ENCODE results near the gene FAM20C. TPM values are rescaled to one million over a fixed set of nuclear protein-coding genes. Genes with fewer than 3 reads are reported as not detected.

FAM20C gene
- total RNA-seq, 1 donor from 2014 or later = 32.9 TPM

DNA sequence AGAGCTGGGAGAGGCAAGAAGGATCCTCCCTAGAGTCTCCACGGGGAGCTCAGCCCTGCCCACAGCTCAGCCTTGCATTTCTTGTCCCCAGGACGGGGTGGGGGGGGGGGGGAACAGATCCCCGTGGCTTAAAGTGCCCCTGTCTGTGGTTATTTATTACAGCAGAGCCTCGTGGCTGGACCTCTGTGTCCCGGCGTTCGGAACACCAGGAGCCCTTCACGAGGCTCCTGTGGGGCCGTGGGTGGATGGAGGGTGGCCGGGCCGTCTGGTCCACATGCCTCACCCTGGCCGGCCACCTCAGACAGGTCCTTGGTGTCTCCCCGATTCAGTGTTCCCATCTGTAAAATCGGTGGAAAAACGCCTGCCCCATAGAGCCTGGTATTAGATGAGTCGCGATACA is 37.9 kb downstream of the FAM20C start:
- Mint-ChIP-seq H3K4me1 (ENCODE audit: low read depth) (peaks cover 7% of the 10 kb centered on the region), H3K36me3 (ENCODE audit: insufficient read depth) (peaks cover 6% of the 10 kb centered on the region), H3K4me3 (ENCODE audit: low read depth) (no peak overlapping the region), H3K9me3 (ENCODE audit: low read depth) (no peaks in the 10 kb centered on the region), H3K27me3 (no peaks in the 10 kb centered on the region), H3K27ac (no peak overlapping the region)
- TF ChIP-seq, protein P1, sequence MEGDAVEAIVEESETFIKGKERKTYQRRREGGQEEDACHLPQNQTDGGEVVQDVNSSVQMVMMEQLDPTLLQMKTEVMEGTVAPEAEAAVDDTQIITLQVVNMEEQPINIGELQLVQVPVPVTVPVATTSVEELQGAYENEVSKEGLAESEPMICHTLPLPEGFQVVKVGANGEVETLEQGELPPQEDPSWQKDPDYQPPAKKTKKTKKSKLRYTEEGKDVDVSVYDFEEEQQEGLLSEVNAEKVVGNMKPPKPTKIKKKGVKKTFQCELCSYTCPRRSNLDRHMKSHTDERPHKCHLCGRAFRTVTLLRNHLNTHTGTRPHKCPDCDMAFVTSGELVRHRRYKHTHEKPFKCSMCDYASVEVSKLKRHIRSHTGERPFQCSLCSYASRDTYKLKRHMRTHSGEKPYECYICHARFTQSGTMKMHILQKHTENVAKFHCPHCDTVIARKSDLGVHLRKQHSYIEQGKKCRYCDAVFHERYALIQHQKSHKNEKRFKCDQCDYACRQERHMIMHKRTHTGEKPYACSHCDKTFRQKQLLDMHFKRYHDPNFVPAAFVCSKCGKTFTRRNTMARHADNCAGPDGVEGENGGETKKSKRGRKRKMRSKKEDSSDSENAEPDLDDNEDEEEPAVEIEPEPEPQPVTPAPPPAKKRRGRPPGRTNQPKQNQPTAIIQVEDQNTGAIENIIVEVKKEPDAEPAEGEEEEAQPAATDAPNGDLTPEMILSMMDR (IDR thresholded peaks at IDR 0.05; ENCODE audit: unreplicated experiment) = no peak
- DNase-seq (ENCODE audit: low spot score, unreplicated experiment) = no peak

DNA sequence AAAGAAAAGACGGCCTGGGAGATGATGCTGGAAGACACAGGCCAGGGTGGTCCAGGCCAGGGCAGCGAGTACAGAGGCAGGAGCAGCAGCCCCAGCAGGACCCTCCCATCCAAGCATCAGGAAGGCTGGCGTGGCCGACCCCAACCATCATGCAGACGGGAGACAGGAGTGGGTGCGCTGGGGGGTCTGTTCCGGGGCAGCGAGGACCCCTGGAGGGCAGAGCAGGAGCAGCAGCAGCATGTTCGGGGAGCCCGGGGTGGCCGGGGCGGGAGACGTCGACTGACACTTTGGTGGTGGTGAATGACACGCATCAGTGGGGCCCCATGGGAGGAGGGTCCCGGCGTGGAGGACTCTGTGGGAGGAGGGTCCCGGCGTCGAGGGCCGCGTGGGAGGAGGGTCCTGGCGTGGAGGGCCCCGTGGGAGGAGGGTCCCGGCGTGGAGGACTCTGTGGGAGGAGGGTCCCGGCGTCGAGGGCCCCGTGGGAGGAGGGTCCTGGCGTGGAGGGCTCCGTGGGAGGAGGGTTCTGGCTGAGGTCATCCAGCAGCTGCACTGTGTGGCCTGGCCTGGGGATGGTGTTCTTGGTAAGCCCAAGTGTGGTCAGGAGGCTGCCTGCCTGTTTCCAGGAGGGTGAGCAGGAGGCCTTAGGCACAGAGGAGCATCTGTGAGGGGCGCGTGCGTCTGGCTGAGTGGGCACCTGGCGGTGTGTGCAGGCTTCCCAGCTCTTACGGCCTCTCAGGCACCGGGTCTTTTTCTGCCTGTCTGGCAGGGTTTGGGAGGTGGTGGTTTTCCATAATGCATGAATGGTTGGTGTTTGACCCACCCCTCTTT is 38.9 kb downstream of the FAM20C start:
- no peaks in the 10 kb centered on the region for H3K27me3 Mint-ChIP-seq
- peaks cover 6% of the 10 kb centered on the region for H3K36me3 Mint-ChIP-seq (ENCODE audit: insufficient read depth)
- no peak overlapping the region for H3K27ac Mint-ChIP-seq
- TF ChIP-seq, protein P1 (IDR thresholded peaks at IDR 0.05; ENCODE audit: unreplicated experiment) = peak; percentile 38
- H3K9me3 Mint-ChIP-seq (ENCODE audit: low read depth) = no peaks in the 10 kb centered on the region
- H3K4me1 Mint-ChIP-seq (ENCODE audit: low read depth) = peaks cover 7% of the 10 kb centered on the region
- no peak overlapping the region for H3K4me3 Mint-ChIP-seq (ENCODE audit: low read depth)
- DNase-seq (ENCODE audit: low spot score, unreplicated experiment) = no peak

DNA sequence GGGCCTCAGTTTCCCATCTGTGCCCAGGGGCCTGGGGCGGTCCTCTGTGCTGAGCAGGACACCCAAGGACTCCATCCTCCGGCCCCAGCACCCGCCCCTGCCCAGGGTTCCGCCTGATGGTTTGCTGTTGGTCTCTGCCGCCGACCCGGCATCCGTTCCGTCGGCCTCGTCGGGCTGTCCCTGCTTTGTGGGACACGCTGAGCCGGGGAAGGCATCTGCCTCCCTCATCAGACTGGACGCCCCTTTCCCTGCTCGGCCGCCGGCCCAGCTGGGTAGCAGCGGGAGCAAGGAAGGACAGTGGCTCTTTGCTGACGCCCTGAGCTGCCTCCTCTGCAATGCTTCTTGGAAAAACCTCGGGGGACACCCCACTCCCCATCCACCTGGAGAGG is 39.5 kb downstream of the FAM20C start:
- DNase-seq (ENCODE audit: low spot score, unreplicated experiment) = no peak
- Mint-ChIP-seq H3K4me3 (ENCODE audit: low read depth) (no peak overlapping the region), H3K27ac (no peak overlapping the region), H3K9me3 (ENCODE audit: low read depth) (no peaks in the 10 kb centered on the region), H3K36me3 (ENCODE audit: insufficient read depth) (peaks cover 6% of the 10 kb centered on the region), H3K27me3 (no peaks in the 10 kb centered on the region), H3K4me1 (ENCODE audit: low read depth) (peaks cover 7% of the 10 kb centered on the region)
- TF ChIP-seq, protein P1 (IDR thresholded peaks at IDR 0.05; ENCODE audit: unreplicated experiment) = no peak

DNA sequence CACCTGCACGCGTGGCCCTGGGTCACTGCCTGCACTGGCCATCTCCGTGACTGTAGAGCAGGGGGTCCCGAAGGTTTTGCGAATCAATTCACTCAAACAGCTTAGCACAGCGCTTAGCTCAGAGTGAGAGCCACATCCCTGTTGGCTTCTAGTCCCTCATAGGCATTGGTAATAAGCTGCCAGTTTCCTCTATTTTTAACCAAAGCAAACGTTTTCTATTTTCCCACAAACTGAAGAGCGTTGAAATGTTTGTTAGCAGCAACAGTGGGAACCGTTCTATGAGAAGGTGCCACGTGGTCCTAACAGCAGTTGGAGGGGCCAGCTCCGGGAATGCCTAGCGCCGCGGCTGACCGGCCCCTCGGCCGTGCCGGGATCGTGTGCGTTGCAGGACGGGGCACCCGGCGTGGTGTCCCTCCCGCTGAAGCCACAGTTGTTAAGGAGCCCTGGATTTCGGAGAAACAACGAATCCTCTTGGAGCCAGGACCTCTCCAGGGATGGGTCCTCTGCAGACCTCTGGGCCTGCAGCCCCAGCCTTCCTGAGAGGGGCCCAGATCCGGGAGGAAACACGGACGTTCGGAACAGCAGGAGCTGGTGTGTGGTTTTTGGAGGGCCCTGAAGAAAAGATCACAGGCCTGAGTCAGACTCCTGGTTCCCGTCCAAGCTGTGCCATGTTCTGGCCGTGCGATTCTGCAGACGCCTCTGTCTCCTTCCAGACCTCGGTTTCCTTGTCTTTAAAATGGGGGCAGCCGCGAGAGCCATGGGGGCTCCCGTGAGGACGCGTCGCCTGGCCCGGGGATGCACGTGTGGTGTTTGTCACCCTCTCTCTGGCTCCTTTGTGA is 40.3 kb downstream of the FAM20C start:
- H3K27ac Mint-ChIP-seq = no peak overlapping the region
- peaks cover 7% of the 10 kb centered on the region for H3K4me1 Mint-ChIP-seq (ENCODE audit: low read depth)

More for the DNA sequence above, 40.3 kb downstream of the FAM20C start:
- TF ChIP-seq, protein P1 (IDR thresholded peaks at IDR 0.05; ENCODE audit: unreplicated experiment) = no peak
- Mint-ChIP-seq H3K9me3 (ENCODE audit: low read depth) (no peaks in the 10 kb centered on the region), H3K27me3 (no peaks in the 10 kb centered on the region), H3K36me3 (ENCODE audit: insufficient read depth) (peaks cover 6% of the 10 kb centered on the region), H3K4me3 (ENCODE audit: low read depth) (no peak overlapping the region)
- DNase-seq (ENCODE audit: low spot score, unreplicated experiment) = no peak

Data from progenitor cell of endocrine pancreas (in vitro differentiated cells).